Measurements from ENCODE around the gene HMGCS2.

Gene HMGCS2

DNA sequence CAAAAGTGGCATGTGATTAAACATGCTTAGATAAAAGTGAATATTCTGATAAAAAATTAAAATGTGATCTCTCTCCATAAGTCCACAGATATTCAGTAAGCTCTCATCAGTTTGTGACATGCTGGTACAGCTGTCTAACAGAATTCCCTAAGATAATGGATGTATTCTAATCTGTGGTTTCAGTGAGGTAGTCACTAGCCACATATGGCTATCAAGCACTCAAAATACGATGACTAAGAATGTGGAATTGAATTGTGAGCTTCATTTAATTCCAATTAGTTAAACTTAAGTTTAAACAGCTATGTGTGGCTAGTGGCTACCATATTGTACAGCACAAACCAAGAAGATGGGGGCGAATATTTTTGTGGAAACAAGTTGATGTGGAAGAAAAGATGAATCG is 46.7 kb upstream of the HMGCS2 start (continued):
- TF ChIP-seq, protein P1, sequence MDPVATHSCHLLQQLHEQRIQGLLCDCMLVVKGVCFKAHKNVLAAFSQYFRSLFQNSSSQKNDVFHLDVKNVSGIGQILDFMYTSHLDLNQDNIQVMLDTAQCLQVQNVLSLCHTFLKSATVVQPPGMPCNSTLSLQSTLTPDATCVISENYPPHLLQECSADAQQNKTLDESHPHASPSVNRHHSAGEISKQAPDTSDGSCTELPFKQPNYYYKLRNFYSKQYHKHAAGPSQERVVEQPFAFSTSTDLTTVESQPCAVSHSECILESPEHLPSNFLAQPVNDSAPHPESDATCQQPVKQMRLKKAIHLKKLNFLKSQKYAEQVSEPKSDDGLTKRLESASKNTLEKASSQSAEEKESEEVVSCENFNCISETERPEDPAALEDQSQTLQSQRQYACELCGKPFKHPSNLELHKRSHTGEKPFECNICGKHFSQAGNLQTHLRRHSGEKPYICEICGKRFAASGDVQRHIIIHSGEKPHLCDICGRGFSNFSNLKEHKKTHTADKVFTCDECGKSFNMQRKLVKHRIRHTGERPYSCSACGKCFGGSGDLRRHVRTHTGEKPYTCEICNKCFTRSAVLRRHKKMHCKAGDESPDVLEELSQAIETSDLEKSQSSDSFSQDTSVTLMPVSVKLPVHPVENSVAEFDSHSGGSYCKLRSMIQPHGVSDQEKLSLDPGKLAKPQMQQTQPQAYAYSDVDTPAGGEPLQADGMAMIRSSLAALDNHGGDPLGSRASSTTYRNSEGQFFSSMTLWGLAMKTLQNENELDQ (tag by site-specific recombination; IDR thresholded peaks at IDR 0.05; ENCODE audit: low read depth), result no peak
- TF ChIP-seq, protein P2, sequence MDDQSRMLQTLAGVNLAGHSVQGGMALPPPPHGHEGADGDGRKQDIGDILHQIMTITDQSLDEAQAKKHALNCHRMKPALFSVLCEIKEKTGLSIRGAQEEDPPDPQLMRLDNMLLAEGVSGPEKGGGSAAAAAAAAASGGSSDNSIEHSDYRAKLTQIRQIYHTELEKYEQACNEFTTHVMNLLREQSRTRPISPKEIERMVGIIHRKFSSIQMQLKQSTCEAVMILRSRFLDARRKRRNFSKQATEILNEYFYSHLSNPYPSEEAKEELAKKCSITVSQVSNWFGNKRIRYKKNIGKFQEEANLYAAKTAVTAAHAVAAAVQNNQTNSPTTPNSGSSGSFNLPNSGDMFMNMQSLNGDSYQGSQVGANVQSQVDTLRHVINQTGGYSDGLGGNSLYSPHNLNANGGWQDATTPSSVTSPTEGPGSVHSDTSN (CRISPR knock-in tag; IDR thresholded peaks at IDR 0.05), result no peak
- no peak for TF ChIP-seq ZNF560 (tag by site-specific recombination; IDR thresholded peaks at IDR 0.05; ENCODE audit: borderline replicate concordance)
- TF ChIP-seq, protein P3, sequence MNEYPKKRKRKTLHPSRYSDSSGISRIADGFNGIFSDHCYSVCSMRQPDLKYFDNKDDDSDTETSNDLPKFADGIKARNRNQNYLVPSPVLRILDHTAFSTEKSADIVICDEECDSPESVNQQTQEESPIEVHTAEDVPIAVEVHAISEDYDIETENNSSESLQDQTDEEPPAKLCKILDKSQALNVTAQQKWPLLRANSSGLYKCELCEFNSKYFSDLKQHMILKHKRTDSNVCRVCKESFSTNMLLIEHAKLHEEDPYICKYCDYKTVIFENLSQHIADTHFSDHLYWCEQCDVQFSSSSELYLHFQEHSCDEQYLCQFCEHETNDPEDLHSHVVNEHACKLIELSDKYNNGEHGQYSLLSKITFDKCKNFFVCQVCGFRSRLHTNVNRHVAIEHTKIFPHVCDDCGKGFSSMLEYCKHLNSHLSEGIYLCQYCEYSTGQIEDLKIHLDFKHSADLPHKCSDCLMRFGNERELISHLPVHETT (tag by site-specific recombination; IDR thresholded peaks at IDR 0.05), result no peak
- no peak for TF ChIP-seq TCF7L2 (IDR thresholded peaks at IDR 0.05; ENCODE audit: borderline replicate concordance, low read depth, low read length)

DNA sequence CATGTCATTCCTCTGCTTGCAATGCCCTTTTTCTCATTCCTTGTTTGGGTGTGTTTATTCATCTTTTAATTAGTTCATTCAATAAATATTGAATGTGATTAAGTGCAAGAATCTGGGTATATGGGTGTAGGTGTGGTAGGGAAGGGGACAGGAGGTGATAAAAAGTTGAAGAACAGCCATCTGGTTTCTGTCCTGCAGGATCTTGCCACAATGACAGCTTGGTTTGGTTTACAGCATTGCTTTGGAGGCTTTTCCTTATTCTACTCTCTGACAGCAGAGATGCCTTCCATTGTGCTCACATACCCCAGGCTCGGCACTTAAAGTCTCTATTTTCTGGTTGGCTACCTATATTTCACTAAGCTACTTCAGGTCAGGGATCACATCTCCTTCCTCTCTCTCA is 45.6 kb upstream of the HMGCS2 start:
- H3K27ac ChIP-seq (ENCODE audit: extremely low read depth, low read depth, low read length), result no peak overlapping the region
- no peaks in the 10 kb centered on the region for H3K9me3 ChIP-seq (ENCODE audit: control insufficient read depth, insufficient read depth, low read depth, low read length)
- H3K4me3 ChIP-seq (ENCODE audit: low read depth, low read length), result no peak overlapping the region
- H3K36me3 ChIP-seq (ENCODE audit: control insufficient read depth in 2 of 2, insufficient read depth in 1 of 2, low read length in 2 of 2), result no peaks in the 10 kb centered on the region
- ChIA-PET CTCF (interaction anchor here (1.6 kb wide), 1 partner anchor 138 kb away, joined by 8 read pairs; no protein-coding TSS in a partner anchor), POLR2A (no interaction called here)
- no peaks in the 10 kb centered on the region for H3K4me1 ChIP-seq (ENCODE audit: control insufficient read depth, insufficient read depth, low read length)
- TF ChIP-seq, protein P4, sequence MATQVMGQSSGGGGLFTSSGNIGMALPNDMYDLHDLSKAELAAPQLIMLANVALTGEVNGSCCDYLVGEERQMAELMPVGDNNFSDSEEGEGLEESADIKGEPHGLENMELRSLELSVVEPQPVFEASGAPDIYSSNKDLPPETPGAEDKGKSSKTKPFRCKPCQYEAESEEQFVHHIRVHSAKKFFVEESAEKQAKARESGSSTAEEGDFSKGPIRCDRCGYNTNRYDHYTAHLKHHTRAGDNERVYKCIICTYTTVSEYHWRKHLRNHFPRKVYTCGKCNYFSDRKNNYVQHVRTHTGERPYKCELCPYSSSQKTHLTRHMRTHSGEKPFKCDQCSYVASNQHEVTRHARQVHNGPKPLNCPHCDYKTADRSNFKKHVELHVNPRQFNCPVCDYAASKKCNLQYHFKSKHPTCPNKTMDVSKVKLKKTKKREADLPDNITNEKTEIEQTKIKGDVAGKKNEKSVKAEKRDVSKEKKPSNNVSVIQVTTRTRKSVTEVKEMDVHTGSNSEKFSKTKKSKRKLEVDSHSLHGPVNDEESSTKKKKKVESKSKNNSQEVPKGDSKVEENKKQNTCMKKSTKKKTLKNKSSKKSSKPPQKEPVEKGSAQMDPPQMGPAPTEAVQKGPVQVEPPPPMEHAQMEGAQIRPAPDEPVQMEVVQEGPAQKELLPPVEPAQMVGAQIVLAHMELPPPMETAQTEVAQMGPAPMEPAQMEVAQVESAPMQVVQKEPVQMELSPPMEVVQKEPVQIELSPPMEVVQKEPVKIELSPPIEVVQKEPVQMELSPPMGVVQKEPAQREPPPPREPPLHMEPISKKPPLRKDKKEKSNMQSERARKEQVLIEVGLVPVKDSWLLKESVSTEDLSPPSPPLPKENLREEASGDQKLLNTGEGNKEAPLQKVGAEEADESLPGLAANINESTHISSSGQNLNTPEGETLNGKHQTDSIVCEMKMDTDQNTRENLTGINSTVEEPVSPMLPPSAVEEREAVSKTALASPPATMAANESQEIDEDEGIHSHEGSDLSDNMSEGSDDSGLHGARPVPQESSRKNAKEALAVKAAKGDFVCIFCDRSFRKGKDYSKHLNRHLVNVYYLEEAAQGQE (tag by site-specific recombination; IDR thresholded peaks at IDR 0.05), result no peak
- TF ChIP-seq ZNF510 (tag by site-specific recombination; IDR thresholded peaks at IDR 0.05; ENCODE audit: insufficient replicate concordance), result no peak
- TF ChIP-seq, protein P5, sequence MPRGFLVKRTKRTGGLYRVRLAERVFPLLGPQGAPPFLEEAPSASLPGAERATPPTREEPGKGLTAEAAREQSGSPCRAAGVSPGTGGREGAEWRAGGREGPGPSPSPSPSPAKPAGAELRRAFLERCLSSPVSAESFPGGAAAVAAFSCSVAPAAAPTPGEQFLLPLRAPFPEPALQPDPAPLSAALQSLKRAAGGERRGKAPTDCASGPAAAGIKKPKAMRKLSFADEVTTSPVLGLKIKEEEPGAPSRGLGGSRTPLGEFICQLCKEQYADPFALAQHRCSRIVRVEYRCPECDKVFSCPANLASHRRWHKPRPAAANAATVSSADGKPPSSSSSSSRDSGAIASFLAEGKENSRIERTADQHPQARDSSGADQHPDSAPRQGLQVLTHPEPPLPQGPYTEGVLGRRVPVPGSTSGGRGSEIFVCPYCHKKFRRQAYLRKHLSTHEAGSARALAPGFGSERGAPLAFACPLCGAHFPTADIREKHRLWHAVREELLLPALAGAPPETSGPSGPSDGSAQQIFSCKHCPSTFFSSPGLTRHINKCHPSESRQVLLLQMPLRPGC (tag by site-specific recombination; IDR thresholded peaks at IDR 0.05), result no peak
- TF ChIP-seq GLIS1 (tag by site-specific recombination; IDR thresholded peaks at IDR 0.05), result no peak
- no peak for TF ChIP-seq TCF7L2 (IDR thresholded peaks at IDR 0.05; ENCODE audit: borderline replicate concordance, low read depth, low read length)
- no peak for TF ChIP-seq ZNF202 (tag by site-specific recombination; IDR thresholded peaks at IDR 0.05; ENCODE audit: borderline replicate concordance)
- no peak for TF ChIP-seq ZNF560 (tag by site-specific recombination; IDR thresholded peaks at IDR 0.05; ENCODE audit: borderline replicate concordance)
- no peak for TF ChIP-seq ZNF335 (tag by site-specific recombination; conservative IDR thresholded peaks at IDR 0.05)
- TF ChIP-seq, protein P6, sequence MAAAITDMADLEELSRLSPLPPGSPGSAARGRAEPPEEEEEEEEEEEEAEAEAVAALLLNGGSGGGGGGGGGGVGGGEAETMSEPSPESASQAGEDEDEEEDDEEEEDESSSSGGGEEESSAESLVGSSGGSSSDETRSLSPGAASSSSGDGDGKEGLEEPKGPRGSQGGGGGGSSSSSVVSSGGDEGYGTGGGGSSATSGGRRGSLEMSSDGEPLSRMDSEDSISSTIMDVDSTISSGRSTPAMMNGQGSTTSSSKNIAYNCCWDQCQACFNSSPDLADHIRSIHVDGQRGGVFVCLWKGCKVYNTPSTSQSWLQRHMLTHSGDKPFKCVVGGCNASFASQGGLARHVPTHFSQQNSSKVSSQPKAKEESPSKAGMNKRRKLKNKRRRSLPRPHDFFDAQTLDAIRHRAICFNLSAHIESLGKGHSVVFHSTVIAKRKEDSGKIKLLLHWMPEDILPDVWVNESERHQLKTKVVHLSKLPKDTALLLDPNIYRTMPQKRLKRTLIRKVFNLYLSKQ (tag by site-specific recombination; IDR thresholded peaks at IDR 0.05; ENCODE audit: borderline replicate concordance), result no peak
- no peak for TF ChIP-seq ZNF530 (tag by site-specific recombination; IDR thresholded peaks at IDR 0.05; ENCODE audit: low read depth)
- TF ChIP-seq, protein P7, sequence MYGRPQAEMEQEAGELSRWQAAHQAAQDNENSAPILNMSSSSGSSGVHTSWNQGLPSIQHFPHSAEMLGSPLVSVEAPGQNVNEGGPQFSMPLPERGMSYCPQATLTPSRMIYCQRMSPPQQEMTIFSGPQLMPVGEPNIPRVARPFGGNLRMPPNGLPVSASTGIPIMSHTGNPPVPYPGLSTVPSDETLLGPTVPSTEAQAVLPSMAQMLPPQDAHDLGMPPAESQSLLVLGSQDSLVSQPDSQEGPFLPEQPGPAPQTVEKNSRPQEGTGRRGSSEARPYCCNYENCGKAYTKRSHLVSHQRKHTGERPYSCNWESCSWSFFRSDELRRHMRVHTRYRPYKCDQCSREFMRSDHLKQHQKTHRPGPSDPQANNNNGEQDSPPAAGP (tag by site-specific recombination; IDR thresholded peaks at IDR 0.05), result no peak
- no peak for TF ChIP-seq ZNF624 (tag by site-specific recombination; IDR thresholded peaks at IDR 0.05)
- no peak for TF ChIP-seq ZNF610 (tag by site-specific recombination; IDR thresholded peaks at IDR 0.05; ENCODE audit: borderline replicate concordance)
- TF ChIP-seq SCRT1 (tag by site-specific recombination; IDR thresholded peaks at IDR 0.05; ENCODE audit: borderline replicate concordance), result no peak
- TF ChIP-seq, protein P8, sequence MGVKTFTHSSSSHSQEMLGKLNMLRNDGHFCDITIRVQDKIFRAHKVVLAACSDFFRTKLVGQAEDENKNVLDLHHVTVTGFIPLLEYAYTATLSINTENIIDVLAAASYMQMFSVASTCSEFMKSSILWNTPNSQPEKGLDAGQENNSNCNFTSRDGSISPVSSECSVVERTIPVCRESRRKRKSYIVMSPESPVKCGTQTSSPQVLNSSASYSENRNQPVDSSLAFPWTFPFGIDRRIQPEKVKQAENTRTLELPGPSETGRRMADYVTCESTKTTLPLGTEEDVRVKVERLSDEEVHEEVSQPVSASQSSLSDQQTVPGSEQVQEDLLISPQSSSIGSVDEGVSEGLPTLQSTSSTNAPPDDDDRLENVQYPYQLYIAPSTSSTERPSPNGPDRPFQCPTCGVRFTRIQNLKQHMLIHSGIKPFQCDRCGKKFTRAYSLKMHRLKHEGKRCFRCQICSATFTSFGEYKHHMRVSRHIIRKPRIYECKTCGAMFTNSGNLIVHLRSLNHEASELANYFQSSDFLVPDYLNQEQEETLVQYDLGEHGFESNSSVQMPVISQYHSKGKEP (tag by site-specific recombination; IDR thresholded peaks at IDR 0.05), result no peak
- no peak for TF ChIP-seq ZNF146 (tag by site-specific recombination; IDR thresholded peaks at IDR 0.05)
- no peak for TF ChIP-seq ZNF707 (tag by site-specific recombination; IDR thresholded peaks at IDR 0.05)
